Esophagus (tissue), 2 donors: ENCODE measurements around the gene SRSF8. TPM values are rescaled to one million over a fixed set of nuclear protein-coding genes. Genes with fewer than 3 reads are reported as not detected.
A peak's percentile ranks its signal among the peaks of the same experiment; 100 is the strongest.
"Not testable (repeated sequence)": the region's sequence is repeated elsewhere in the genome, so short reads cannot be mapped to it uniquely, and the experiment has no call there.

Experiments used
- H3K27ac ChIP-seq, 2 donors: one replicate each; pipeline ENCODE4 v1.5.1; 2013; ENCODE audit warnings: low read depth in 2 of 2, mild to moderate bottlenecking in 2 of 2, inconsistent platforms in 1 of 2, low read length in 1 of 2, moderate library complexity in 1 of 2
- H3K27me3 ChIP-seq, 2 donors: one replicate each; pipeline ENCODE4 v1.6.1; 2013; ENCODE audit warnings: low read length in 2 of 2, control low read depth in 1 of 2, mild to moderate bottlenecking in 1 of 2; ENCODE audit not compliant: insufficient read depth in 2 of 2, control insufficient read depth in 1 of 2
- H3K36me3 ChIP-seq, 2 donors: one replicate each; pipeline ENCODE4 v1.6.1; 2013; ENCODE audit warnings: low read length in 1 of 2; ENCODE audit not compliant: control insufficient read depth in 2 of 2, insufficient read depth in 2 of 2
- H3K4me1 ChIP-seq, 2 donors: one replicate each; pipeline ENCODE4 v1.6.1; 2013; ENCODE audit warnings: low read length in 1 of 2; ENCODE audit not compliant: control insufficient read depth in 2 of 2, insufficient read depth in 2 of 2
- H3K4me3 ChIP-seq, 2 donors: one replicate each; pipeline ENCODE4 v1.5.1; 2013; ENCODE audit warnings: low read length in 2 of 2, mild to moderate bottlenecking in 2 of 2, low read depth in 1 of 2, moderate library complexity in 1 of 2
- H3K9me3 ChIP-seq, 2 donors: one replicate each; pipeline ENCODE4 v1.6.1; 2013; ENCODE audit warnings: mild to moderate bottlenecking in 2 of 2, low read depth in 1 of 2, low read length in 1 of 2, moderate library complexity in 1 of 2; ENCODE audit not compliant: control insufficient read depth in 2 of 2, insufficient read depth in 1 of 2
- WGBS, 2 donors: extraction: QIAGEN DNeasy Blood & Tissue Kit; methylation state at CpG; one replicate each; pipeline ENCODE4 v1.1.7; 2013; 5-methylcytosine and 5-hydroxymethylcytosine counted together
- polyA plus RNA-seq, 2 donors: library from polyadenylated mRNA; stranded (reverse); fragments of 200-250 nt; gene quantifications; one replicate each; pipeline ENCODE4 v1.2.3, GENCODE V29; 2013
- donor health status: healthy with polysubstance abuse.
- donor health status: Bipolar disorder and iron deficiency.

Gene SRSF8
- polyA plus RNA-seq, 2 donors: 29.1 to 35.3 TPM

- WGBS, 2 donors: 96% methylated on average over 2 of the region's 2 CpGs
- Histone ChIP-seq H3K27ac (no peak overlapping the region), H3K36me3 (peaks cover 2 to 4% of the 10 kb centered on the region in 2 donors), H3K27me3 (no peaks in the 10 kb centered on the region), H3K4me1 (peaks cover 0 to 3% of the 10 kb centered on the region in 2 donors), H3K4me3 (no peak overlapping the region), H3K9me3 (no peaks in the 10 kb centered on the region)
Measured at GRCh38 chr11:95102733-95103132, 36.0 kb downstream of the SRSF8 start.

DNA sequence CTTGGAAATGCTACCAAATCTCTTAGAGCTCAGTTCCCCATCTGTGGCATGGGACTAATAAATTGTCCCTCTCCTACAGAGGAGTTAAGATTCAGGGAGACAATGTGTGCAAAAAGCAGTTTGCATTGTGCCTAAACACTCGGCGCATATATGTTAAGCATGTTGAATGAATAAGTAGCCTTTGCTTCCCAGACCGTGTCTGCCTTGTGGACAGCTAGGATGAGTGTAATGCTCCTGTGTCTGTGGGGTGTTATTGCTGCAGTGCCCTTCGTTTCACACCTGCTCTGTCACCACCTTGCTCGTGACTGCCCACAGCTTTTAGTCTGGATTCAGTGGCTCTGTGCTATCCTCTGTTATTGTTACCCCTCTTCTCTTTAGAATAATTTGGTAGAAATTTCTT, 37.0 kb downstream of the SRSF8 start:
- Histone ChIP-seq H3K27me3 (no peaks in the 10 kb centered on the region), H3K27ac (no peak overlapping the region), H3K9me3 (no peaks in the 10 kb centered on the region), H3K4me3 (no peak overlapping the region), H3K36me3 (peaks cover 2 to 4% of the 10 kb centered on the region in 2 donors), H3K4me1 (peaks cover 0 to 5% of the 10 kb centered on the region in 2 donors)
- 89% methylated on average over 5 of the region's 5 CpGs for WGBS, 2 donors

DNA sequence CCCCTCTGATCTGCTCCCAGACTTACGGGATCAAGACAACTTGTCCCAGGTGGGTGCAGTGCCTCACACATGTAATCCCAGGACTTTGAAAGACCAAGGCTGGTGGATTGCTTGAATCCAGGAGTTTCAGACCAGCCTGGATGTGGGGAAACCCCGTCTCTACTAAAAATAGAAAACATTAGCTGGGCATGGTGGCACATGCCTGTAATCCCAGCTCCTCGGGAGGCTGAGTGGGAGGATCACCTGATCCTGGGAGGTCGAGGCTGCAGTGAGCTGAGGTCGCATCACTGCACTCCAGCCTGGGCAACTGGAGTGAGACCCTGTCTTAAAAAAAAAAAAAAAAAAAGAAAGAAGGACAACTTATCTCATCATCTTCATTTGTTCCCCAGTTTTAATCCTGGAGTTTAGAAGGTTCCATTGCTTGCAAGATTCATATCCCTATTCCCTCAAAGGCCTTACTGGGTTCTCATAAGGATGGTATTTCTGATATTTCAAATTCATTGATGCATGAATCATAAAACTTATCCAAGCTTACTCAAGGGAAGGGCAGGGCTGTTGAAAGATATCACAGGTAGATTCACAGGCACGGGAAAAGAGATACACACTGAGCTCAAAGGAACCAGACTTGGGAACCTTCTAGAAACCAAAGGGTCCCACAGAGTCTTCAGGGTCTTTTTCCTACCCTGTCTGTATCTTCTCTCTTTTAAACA, 37.6 kb downstream of the SRSF8 start:
- WGBS, 2 donors: 69 to 73% methylated on average over 6 of the region's 6 CpGs
- Histone ChIP-seq H3K4me3 (no peak overlapping the region), H3K27me3 (no peaks in the 10 kb centered on the region), H3K27ac (no peak overlapping the region), H3K4me1 (peaks cover 0 to 6% of the 10 kb centered on the region in 2 donors), H3K36me3 (peaks cover 3 to 4% of the 10 kb centered on the region in 2 donors), H3K9me3 (no peaks in the 10 kb centered on the region)

DNA sequence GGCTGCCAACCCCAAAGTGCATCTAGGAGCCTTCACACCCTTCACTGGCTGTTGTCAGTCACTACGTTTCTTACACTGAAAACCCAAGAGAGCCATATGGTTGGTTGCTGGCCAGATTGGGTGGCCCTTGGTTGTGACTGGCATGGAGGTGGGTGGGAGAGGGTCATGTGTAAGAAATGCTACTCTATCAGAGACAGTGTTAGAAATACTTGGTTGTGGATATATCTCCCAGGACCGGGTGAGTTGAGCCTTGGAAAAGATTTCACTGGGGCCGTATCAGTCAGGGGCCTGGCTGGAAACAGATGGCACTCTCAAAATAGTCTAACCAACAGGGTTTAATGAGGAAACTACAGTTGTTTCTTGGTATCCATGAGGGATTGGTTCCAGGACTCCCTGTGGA, 38.1 kb downstream of the SRSF8 start:
- 93% methylated on average over 3 of the region's 3 CpGs for WGBS, 2 donors
- H3K36me3 ChIP-seq: peaks cover 4 to 8% of the 10 kb centered on the region in 2 donors
- H3K9me3 ChIP-seq: no peaks in the 10 kb centered on the region
- H3K4me3 ChIP-seq: no peak overlapping the region
- H3K27ac ChIP-seq: no peak overlapping the region
- H3K27me3 ChIP-seq: no peaks in the 10 kb centered on the region
- peaks cover 0 to 7% of the 10 kb centered on the region in 2 donors for H3K4me1 ChIP-seq

DNA sequence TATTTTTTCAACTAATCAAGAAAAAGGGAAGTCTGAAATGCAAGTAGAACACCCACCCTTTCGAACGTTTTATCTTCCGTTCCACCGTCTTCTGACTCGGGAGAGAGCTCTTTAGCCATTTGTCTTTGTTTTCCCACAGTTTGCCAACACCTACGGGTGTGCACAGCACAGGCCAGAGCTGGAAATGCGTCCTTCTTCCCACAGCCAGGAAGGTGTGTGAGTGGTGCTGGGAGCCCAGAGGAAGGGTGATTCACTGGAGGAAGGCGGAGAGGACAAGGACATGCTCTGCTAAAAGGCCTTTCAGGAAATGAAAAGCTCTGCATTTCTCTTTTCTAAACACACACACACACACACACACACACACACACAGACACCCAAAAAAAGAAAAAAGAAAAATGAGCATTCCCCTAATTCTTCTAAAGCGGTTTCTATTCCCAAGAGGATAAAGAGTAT, 41.5 kb downstream of the SRSF8 start:
- peaks cover 0 to 7% of the 10 kb centered on the region in 2 donors for H3K4me1 ChIP-seq
- no peaks in the 10 kb centered on the region for H3K9me3 ChIP-seq
- peak overlapping the region; percentile 87 to 90 for H3K27ac ChIP-seq
- H3K27me3 ChIP-seq: no peaks in the 10 kb centered on the region
- H3K36me3 ChIP-seq: peaks cover 4 to 9% of the 10 kb centered on the region in 2 donors
- H3K4me3 ChIP-seq: no peak overlapping the region
- WGBS, 2 donors: 29 to 47% methylated on average over 9 of the region's 9 CpGs

- Histone ChIP-seq H3K9me3 (no peaks in the 10 kb centered on the region), H3K27me3 (no peaks in the 10 kb centered on the region), H3K4me1 (peaks cover 0 to 7% of the 10 kb centered on the region in 2 donors), H3K27ac (peak overlapping the region; percentile 66 to 87), H3K4me3 (no peak overlapping the region), H3K36me3 (peaks cover 4 to 9% of the 10 kb centered on the region in 2 donors)
- WGBS, 2 donors: 44 to 55% methylated on average over 6 of the region's 6 CpGs
Measured at GRCh38 chr11:95108671-95109551, 42.2 kb downstream of the SRSF8 start.

DNA sequence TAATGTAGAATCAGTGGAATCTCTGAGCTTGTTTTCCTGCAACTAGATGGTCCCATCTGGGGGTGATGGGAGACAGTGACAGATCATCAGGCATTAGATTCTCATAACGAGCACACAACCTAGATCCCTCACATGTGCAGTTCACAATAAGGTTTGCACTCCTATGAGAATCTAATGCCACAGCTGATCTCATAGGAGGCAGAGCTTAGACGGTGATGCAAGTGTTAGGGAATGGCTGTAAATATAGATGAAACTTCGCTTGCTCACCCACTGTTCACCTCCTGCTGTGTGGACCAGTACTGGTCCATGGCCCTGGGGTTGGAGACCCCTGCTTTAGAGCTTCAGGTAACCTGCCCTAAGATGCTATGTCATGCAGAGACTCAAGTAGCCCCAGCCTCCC, 44.8 kb downstream of the SRSF8 start:
- H3K27me3 ChIP-seq, H3K27ac ChIP-seq, H3K4me3 ChIP-seq, H3K9me3 ChIP-seq, H3K4me1 ChIP-seq, H3K36me3 ChIP-seq: not testable (repeated sequence)
- 93 to 96% methylated on average over 3 of the region's 3 CpGs for WGBS, 2 donors

DNA sequence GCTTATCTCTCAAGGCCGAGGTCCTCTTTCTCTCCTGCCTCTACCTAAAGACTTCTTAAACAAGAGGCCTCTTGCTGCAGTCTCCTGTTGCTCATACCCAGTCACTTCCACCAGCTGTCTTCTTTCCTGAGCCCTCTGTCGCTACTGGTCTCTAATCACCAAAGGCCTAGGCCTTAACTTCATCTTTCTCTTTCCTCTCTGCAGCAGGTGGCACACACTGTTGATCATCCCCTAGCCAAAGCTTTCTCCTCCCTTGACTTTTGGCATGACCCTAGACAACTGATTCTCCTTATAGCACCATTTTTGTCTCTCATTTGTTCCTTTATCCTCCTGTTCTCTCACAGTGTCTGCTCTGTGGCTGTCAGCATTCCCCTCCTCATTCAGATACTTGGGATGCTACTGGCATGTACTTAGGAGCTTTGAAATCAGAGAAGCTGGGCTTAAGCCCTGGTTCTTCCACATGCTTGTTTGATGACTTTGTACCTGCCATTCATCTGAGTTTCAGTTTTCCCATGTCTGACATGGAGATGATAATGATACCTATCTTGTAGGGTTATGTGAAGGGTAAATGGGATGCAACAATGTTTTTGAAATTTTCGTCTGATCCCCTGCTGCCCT, 45.3 kb downstream of the SRSF8 start:
- 88 to 92% methylated on average over 3 of the region's 3 CpGs for WGBS, 2 donors
- Histone ChIP-seq H3K9me3 (no peaks in the 10 kb centered on the region), H3K4me3 (no peak overlapping the region)

GRCh38 chr11:95115597-95115996, 48.9 kb downstream of the SRSF8 start:
- H3K36me3 ChIP-seq: no peaks in the 10 kb centered on the region
- H3K9me3 ChIP-seq: no peaks in the 10 kb centered on the region
- H3K4me1 ChIP-seq: peaks cover 4 to 13% of the 10 kb centered on the region in 2 donors
- no peak overlapping the region for H3K27ac ChIP-seq
- WGBS, 2 donors: 70 to 79% methylated on average over 1 of the region's 1 CpG
- H3K27me3 ChIP-seq: no peaks in the 10 kb centered on the region
- no peak overlapping the region for H3K4me3 ChIP-seq

More for the DNA sequence above, 45.3 kb downstream of the SRSF8 start:
- H3K27ac ChIP-seq: no peak overlapping the region
- H3K27me3 ChIP-seq: no peaks in the 10 kb centered on the region
- peaks cover 0 to 7% of the 10 kb centered on the region in 2 donors for H3K36me3 ChIP-seq
- peaks cover 0 to 5% of the 10 kb centered on the region in 2 donors for H3K4me1 ChIP-seq
